Calu3 (cell line): ENCODE measurements around the gene MS4A3. TPM values are rescaled to one million over a fixed set of nuclear protein-coding genes. Genes with fewer than 3 reads are reported as not detected.
"Not testable (repeated sequence)": the region's sequence is repeated elsewhere in the genome, so short reads cannot be mapped to it uniquely, and the experiment has no call there.

Source experiments
- BruUV-seq: library from RNA; stranded (reverse); fragments of 400-500 nt; replicated peaks from 2 replicates; lab custom pipeline; 2021; lab: Mats Ljungman, UMichigan
- CTCF ChIA-PET: fragments of 300-600 bp; sonication (Branson Sonifier 250); formaldehyde crosslinking; loops from one replicate; lab custom pipeline; 2022; ENCODE audit warnings: antibody characterized with exemption; lab: Charles Lee
- DNase-seq: peaks from one replicate; pipeline ENCODE4 v3.0.0; 2022
- H3K27ac Mint-ChIP-seq: one replicate; pipeline ENCODE4 v1.8.0; 2022; ENCODE audit warnings: mixed read lengths; ENCODE audit not compliant: unreplicated experiment
- H3K27me3 Mint-ChIP-seq: one replicate; pipeline ENCODE4 v1.8.0; 2022; ENCODE audit warnings: mixed read lengths; ENCODE audit not compliant: unreplicated experiment
- H3K36me3 Mint-ChIP-seq: one replicate; pipeline ENCODE4 v1.8.0; 2022; ENCODE audit warnings: mild to moderate bottlenecking, moderate library complexity, mixed read lengths; ENCODE audit not compliant: insufficient read depth, unreplicated experiment
- H3K4me1 Mint-ChIP-seq: one replicate; pipeline ENCODE4 v1.8.0; 2022; ENCODE audit warnings: mild to moderate bottlenecking, low read depth, mixed read lengths; ENCODE audit not compliant: unreplicated experiment
- H3K4me3 Mint-ChIP-seq: one replicate; pipeline ENCODE4 v1.8.0; 2022; ENCODE audit warnings: mild to moderate bottlenecking, low read depth, moderate library complexity, mixed read lengths; ENCODE audit not compliant: unreplicated experiment
- H3K9me3 Mint-ChIP-seq: one replicate; pipeline ENCODE4 v1.8.0; 2022; ENCODE audit warnings: low read depth, mixed read lengths; ENCODE audit not compliant: unreplicated experiment
- intact Hi-C: fragments of 100-400 bp; cut with micrococcal nuclease; formaldehyde crosslinking; loops from one replicate; pipeline ENCODE4 v1.10.0; 2022; ENCODE audit not compliant: unreplicated experiment
- total RNA-seq: library from RNA; stranded (reverse); gene quantifications from 2 replicates; pipeline ENCODE4 v1.2.3, GENCODE V29; 2022
- TF ChIP-seq, protein P1 (sequence below): fragments of 200-600 bp; IDR thresholded peaks from one replicate; pipeline ENCODE4 v1.8.0; 2022; ENCODE audit warnings: antibody characterized with exemption; ENCODE audit not compliant: unreplicated experiment

MS4A3 gene
- total RNA-seq, 1 experiment from 2014 or later = not detected

DNA sequence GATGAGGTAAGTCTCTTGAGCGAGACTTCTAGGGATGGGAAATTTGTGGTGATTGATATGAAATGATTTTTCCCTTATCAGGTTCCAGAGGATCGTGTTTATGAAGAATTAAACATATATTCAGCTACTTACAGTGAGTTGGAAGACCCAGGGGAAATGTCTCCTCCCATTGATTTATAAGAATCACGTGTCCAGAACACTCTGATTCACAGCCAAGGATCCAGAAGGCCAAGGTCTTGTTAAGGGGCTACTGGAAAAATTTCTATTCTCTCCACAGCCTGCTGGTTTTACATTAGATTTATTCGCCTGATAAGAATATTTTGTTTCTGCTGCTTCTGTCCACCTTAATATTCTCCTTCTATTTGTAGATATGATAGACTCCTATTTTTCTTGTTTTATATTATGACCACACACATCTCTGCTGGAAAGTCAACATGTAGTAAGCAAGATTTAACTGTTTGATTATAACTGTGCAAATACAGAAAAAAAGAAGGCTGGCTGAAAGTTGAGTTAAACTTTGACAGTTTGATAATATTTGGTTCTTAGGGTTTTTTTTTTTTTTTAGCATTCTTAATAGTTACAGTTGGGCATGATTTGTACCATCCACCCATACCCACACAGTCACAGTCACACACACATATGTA lies 39.1 kb downstream of the MS4A3 start:
- no TSS peak for BruUV-seq
- Mint-ChIP-seq H3K36me3 (no peaks in the 10 kb centered on the region), H3K27me3 (no peaks in the 10 kb centered on the region), H3K4me1 (peaks cover 47% of the 10 kb centered on the region), H3K4me3 (no peak overlapping the region), H3K9me3 (no peaks in the 10 kb centered on the region), H3K27ac (no peak overlapping the region)
- intact Hi-C loops = no loop called here
- CTCF ChIA-PET = no interaction called here
- no peak for DNase-seq
- TF ChIP-seq, protein P1, sequence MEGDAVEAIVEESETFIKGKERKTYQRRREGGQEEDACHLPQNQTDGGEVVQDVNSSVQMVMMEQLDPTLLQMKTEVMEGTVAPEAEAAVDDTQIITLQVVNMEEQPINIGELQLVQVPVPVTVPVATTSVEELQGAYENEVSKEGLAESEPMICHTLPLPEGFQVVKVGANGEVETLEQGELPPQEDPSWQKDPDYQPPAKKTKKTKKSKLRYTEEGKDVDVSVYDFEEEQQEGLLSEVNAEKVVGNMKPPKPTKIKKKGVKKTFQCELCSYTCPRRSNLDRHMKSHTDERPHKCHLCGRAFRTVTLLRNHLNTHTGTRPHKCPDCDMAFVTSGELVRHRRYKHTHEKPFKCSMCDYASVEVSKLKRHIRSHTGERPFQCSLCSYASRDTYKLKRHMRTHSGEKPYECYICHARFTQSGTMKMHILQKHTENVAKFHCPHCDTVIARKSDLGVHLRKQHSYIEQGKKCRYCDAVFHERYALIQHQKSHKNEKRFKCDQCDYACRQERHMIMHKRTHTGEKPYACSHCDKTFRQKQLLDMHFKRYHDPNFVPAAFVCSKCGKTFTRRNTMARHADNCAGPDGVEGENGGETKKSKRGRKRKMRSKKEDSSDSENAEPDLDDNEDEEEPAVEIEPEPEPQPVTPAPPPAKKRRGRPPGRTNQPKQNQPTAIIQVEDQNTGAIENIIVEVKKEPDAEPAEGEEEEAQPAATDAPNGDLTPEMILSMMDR = no peak

DNA sequence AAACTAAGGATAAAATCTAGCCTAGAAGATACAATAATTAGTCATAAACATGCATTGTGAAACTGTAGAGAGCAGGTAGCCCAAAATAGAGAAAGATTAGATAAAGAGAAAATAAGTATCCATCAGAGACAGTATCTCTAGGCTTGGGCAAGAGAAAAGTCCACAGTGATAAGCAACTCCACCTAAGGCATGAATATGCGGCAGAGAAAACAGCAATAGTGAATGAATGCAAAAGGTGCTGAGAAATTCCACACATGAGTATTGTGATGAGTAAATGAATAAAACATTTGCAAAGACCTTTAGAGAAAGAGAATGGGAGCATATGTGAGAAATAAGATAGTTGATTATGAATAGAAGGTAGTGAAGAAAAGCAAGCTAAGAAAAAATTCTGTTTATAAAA lies 40.7 kb downstream of the MS4A3 start:
- CTCF ChIA-PET = interaction anchor here (0.6 kb wide), 1 partner anchor 111 kb away, joined by 3 read pairs; no protein-coding TSS in a partner anchor
- no TSS peak for BruUV-seq
- intact Hi-C loops = no loop called here
- DNase-seq = no peak
- H3K27ac Mint-ChIP-seq = no peak overlapping the region
- peaks cover 62% of the 10 kb centered on the region for H3K4me1 Mint-ChIP-seq
- TF ChIP-seq, protein P1 = no peak
- H3K4me3 Mint-ChIP-seq = no peak overlapping the region
- no peaks in the 10 kb centered on the region for H3K9me3 Mint-ChIP-seq
- H3K27me3 Mint-ChIP-seq = no peaks in the 10 kb centered on the region
- no peaks in the 10 kb centered on the region for H3K36me3 Mint-ChIP-seq

GRCh38 chr11:60098508-60098907 lies 42.0 kb downstream of the MS4A3 start:
- Mint-ChIP-seq H3K27ac (peak overlapping the region; percentile 51), H3K36me3 (no peaks in the 10 kb centered on the region), H3K27me3 (no peaks in the 10 kb centered on the region), H3K4me3 (peak overlapping the region; percentile 9), H3K9me3 (no peaks in the 10 kb centered on the region), H3K4me1 (peaks cover 62% of the 10 kb centered on the region)
- DNase-seq = no peak
- intact Hi-C loops = no loop called here
- CTCF ChIA-PET = interaction anchor here (0.5 kb wide), 1 partner anchor 94 kb away, joined by 3 read pairs; no protein-coding TSS in a partner anchor
- no TSS peak for BruUV-seq
- TF ChIP-seq, protein P1 = no peak

DNA sequence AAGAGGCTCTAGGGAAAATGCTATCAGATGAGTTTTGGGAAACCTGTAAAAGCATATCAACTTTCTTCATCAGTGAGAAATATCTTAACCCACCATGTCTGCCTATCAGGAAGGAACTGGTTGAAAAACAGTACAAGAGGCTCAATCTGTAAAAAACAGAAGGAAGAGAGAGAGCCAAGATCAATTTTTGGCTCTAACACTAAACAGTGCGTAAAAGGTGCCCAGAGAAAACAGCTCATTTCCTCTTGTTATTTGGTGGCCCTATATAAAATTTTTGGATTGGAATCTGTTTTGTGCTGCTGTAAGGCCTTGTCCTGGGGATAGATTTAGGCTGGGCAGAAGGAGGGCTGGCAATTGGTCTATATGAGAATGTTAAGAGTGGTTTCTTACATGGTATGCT lies 44.1 kb downstream of the MS4A3 start:
- Mint-ChIP-seq H3K27me3 (no peaks in the 10 kb centered on the region), H3K4me3 (no peak overlapping the region), H3K9me3 (no peaks in the 10 kb centered on the region), H3K4me1 (peaks cover 56% of the 10 kb centered on the region), H3K36me3 (no peaks in the 10 kb centered on the region), H3K27ac (peak overlapping the region; percentile 41)
- CTCF ChIA-PET = interaction anchor here (0.7 kb wide), 1 partner anchor 560 kb away, joined by 3 read pairs; no protein-coding TSS in a partner anchor
- DNase-seq = no peak
- intact Hi-C loops = no loop called here
- no TSS peak for BruUV-seq
- TF ChIP-seq, protein P1 = no peak

GRCh38 chr11:60101368-60101767 lies 44.9 kb downstream of the MS4A3 start:
- H3K4me1 Mint-ChIP-seq = peaks cover 48% of the 10 kb centered on the region

DNA sequence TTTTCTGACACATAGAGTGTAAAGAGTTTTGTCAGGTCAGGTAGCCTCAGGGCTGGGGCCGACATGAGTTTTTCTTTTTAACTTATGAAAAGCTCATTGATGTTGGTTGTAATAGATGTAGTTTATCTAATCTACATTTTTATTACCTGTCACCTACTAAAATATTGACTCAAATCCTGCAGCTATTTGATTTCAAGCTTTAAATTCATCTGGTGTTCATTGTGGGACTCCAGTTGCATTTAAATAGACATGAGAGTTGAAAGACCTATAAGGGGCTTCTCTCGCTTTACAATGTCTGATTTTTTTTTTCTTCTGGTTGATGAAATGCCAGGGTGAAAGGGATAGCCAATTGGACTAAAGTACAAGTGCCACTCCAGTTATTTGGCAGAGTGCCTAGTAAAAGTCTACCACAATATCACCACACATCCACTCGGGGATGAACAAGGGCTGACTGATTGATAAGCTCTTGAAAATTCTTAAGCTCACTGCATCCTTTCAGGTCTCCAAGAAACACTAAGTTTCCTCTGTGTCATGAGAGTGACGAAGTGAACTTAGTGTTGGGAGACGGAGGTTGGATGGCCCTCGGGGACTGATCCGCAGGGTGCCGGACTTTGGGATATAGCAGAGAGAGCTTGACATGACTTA lies 48.1 kb downstream of the MS4A3 start:
- H3K36me3 Mint-ChIP-seq, H3K9me3 Mint-ChIP-seq, H3K4me3 Mint-ChIP-seq, BruUV-seq, H3K27me3 Mint-ChIP-seq, intact Hi-C loops, DNase-seq, H3K27ac Mint-ChIP-seq: not testable (repeated sequence)
- CTCF ChIA-PET = interaction anchor here (1.1 kb wide), 1 partner anchor 143 kb away, joined by 3 read pairs; no protein-coding TSS in a partner anchor
- H3K4me1 Mint-ChIP-seq = peaks cover 30% of the 10 kb centered on the region

More at GRCh38 chr11:60101368-60101767, 44.9 kb downstream of the MS4A3 start:
- intact Hi-C loops, DNase-seq, CTCF ChIA-PET, H3K9me3 Mint-ChIP-seq, H3K27me3 Mint-ChIP-seq, BruUV-seq, H3K36me3 Mint-ChIP-seq: not testable (repeated sequence)
- Mint-ChIP-seq H3K4me3 (peak overlapping the region; percentile 30), H3K27ac (peak overlapping the region; percentile 41)
